NB4 (cell line): ENCODE measurements around the gene DSTN.

Experiments used
- MYC ChIP-seq: IDR thresholded peaks from 2 replicates; pipeline ENCODE4 v1.6.1; 2011; ENCODE audit warnings: low read depth, low read length
- POLR2A ChIP-seq: IDR thresholded peaks from 2 replicates; pipeline ENCODE4 v1.6.1; 2011; ENCODE audit warnings: mild to moderate bottlenecking; ENCODE audit not compliant: insufficient read length; ENCODE audit errors: extremely low read depth
- TF ChIP-seq, protein P1 (sequence below): IDR thresholded peaks from one replicate; pipeline ENCODE4 v1.5.1; 2012; ENCODE audit warnings: low read depth, low read length
- TF ChIP-seq, protein P2 (sequence below): IDR thresholded peaks from 2 replicates; pipeline ENCODE4 v1.6.1; 2011; ENCODE audit warnings: low read depth, low read length

DNA sequence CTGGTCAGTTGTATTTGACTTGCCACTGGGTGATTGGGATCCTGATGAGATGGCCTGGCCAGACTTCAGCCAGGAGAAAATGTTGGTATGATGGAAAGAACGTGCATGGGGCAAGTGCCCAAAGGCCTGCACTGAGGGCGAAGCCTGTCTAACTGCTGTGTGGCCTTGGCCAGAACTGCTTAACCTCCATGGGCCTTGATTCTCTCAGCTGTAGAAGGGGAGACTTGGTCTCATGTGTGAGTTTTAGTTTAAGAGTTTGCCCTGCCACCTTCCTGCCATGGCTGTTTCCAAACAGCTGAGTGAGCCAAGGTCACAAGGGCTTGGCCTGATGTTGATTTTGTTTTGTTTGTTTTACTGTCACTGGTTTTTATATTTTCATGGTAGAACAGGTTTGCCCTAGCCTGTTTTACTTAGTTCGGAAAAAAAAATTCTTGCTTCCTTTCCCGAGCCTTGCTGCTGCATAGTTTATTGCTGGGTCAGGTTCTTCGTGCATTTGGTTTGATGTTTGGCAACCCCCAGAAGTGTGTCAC lies 35.3 kb downstream of the DSTN start:
- TF ChIP-seq POLR2A (no peak), MYC (no peak)
- TF ChIP-seq, protein P1, sequence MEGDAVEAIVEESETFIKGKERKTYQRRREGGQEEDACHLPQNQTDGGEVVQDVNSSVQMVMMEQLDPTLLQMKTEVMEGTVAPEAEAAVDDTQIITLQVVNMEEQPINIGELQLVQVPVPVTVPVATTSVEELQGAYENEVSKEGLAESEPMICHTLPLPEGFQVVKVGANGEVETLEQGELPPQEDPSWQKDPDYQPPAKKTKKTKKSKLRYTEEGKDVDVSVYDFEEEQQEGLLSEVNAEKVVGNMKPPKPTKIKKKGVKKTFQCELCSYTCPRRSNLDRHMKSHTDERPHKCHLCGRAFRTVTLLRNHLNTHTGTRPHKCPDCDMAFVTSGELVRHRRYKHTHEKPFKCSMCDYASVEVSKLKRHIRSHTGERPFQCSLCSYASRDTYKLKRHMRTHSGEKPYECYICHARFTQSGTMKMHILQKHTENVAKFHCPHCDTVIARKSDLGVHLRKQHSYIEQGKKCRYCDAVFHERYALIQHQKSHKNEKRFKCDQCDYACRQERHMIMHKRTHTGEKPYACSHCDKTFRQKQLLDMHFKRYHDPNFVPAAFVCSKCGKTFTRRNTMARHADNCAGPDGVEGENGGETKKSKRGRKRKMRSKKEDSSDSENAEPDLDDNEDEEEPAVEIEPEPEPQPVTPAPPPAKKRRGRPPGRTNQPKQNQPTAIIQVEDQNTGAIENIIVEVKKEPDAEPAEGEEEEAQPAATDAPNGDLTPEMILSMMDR = no peak
- TF ChIP-seq, protein P2, sequence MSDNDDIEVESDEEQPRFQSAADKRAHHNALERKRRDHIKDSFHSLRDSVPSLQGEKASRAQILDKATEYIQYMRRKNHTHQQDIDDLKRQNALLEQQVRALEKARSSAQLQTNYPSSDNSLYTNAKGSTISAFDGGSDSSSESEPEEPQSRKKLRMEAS = no peak
